ENCODE measurements around the gene SPDYE6. TPM values are rescaled to one million over a fixed set of nuclear protein-coding genes. Genes with fewer than 3 reads are reported as not detected.

Gene SPDYE6
- total RNA-seq, 4 donors from 2014 or later: not detected

DNA sequence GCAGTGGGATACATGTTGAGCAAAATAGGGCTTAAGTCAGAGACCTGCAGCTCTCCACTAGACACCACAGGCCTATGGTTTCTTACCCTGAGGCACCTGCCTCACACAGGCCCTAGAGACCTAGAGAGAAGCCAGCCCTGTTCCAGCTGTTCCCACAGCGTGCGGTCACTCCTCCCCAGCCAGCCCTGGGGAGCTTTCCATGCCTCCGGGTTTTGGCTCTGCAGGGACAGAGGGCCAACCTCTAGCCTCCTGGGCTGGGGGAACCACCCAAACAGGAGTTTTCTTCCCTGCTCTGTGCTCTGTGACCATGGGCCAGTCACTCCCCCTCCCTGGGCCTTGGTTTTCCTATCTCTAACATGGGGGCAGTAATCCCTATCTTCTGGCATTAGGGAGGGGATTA is 36.6 kb downstream of the SPDYE6 start:
- Histone ChIP-seq H3K9me3 (no peaks in the 10 kb centered on the region), H3K27ac (peak overlapping the region in 1 of 3 donors; percentile 38), H3K4me1 (peaks cover 0 to 17% of the 10 kb centered on the region in 2 donors), H3K27me3 (no peaks in the 10 kb centered on the region), H3K4me3 (replicated peaks in 1 of 3) (no peak overlapping the region), H3K36me3 (peaks cover 0 to under 1% of the 10 kb centered on the region in 2 donors)
- no peak for DNase-seq
- intact Hi-C loops (cut with DNase I): no loop called here
- TF ChIP-seq, protein P1, sequence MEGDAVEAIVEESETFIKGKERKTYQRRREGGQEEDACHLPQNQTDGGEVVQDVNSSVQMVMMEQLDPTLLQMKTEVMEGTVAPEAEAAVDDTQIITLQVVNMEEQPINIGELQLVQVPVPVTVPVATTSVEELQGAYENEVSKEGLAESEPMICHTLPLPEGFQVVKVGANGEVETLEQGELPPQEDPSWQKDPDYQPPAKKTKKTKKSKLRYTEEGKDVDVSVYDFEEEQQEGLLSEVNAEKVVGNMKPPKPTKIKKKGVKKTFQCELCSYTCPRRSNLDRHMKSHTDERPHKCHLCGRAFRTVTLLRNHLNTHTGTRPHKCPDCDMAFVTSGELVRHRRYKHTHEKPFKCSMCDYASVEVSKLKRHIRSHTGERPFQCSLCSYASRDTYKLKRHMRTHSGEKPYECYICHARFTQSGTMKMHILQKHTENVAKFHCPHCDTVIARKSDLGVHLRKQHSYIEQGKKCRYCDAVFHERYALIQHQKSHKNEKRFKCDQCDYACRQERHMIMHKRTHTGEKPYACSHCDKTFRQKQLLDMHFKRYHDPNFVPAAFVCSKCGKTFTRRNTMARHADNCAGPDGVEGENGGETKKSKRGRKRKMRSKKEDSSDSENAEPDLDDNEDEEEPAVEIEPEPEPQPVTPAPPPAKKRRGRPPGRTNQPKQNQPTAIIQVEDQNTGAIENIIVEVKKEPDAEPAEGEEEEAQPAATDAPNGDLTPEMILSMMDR (IDR thresholded peaks at IDR 0.05): no peak
- TF ChIP-seq POLR2A (IDR thresholded peaks at IDR 0.05): no peak
- 89 to 94% methylated on average over 3 of the region's 3 CpGs for WGBS, 2 donors

DNA sequence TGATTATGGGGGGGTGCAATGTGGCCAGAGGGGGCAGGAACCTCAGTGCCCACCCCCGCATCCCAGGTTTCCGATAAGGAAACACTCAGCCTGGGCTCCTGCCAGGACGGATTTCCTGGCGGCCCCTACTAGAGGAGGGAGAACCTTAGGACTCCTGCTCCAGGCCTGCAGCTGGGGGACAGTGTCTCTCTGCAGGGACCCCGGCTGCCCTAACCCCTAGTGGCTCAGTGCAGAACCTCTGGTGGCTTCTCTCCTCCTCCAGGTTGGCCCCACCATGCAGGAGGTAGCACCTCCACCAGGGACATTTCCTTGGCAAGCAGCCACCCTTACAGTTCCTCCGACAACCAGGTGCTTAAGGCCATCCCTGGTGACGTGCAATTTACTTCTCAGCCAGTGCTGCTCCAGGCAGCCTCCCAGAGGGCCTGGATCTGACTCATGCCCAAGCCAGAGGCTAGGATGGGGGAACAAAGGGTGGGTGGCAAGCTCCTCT is 37.7 kb downstream of the SPDYE6 start:
- H3K27ac ChIP-seq: peak overlapping the region; percentile 38 to 59 (median 58)
- H3K9me3 ChIP-seq: no peaks in the 10 kb centered on the region
- TF ChIP-seq, protein P1 (IDR thresholded peaks at IDR 0.05): peak in 4 of 6 experiments; percentile 15 to 48 (median 16)
- TF ChIP-seq POLR2A (IDR thresholded peaks at IDR 0.05): no peak
- WGBS, 2 donors: 50 to 53% methylated on average over 4 to 6 of the region's 7 CpGs
- H3K4me1 ChIP-seq: peaks cover 0 to 17% of the 10 kb centered on the region in 2 donors
- peak; percentile 73 to 83 for DNase-seq
- intact Hi-C loops (cut with DNase I): no loop called here
- H3K36me3 ChIP-seq: peaks cover 4 to 5% of the 10 kb centered on the region in 2 donors
- no peaks in the 10 kb centered on the region for H3K27me3 ChIP-seq
- no peak overlapping the region for H3K4me3 ChIP-seq (replicated peaks in 1 of 3)

DNA sequence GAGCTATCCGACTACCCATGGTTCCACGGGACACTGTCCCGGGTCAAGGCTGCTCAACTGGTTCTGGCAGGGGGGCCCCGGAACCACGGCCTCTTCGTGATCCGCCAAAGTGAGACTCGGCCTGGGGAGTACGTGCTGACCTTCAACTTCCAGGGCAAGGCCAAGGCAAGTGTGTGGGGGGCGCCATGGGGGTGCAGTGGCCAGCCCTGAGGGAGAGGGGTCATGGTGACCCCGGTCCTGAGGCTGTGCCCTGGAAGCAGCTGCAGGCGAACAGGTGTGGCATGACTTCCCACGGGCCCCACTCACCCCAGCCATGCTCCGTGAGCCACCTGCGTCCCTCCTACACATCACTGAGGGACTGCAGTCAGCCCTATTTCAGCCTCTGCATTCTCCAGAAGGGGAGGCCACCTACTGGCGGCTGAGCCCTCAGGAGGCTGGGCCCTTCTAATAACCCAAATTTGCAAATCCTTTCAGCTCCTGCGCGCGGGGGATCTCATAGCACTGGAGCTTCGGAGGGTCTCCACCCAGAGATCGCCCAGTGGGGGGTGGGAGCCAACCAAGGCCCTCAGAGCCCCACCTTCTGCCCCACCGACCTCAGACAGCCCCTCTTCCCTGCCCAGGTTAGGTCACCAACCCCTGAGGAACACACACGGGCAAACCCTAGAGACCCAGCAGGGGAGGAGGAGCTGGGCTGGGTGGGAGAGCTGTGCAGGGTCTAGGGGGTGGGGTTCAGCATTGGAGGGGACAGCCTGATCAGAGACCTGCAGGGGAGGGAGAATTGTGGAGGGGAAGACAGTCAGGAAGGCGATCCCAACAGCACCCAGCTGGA is 38.8 kb downstream of the SPDYE6 start:
- Histone ChIP-seq H3K4me1 (peaks cover 3 to 16% of the 10 kb centered on the region in 2 donors), H3K9me3 (no peaks in the 10 kb centered on the region), H3K36me3 (peaks cover 4 to 5% of the 10 kb centered on the region in 2 donors), H3K27ac (peak overlapping the region in 1 of 3 donors; percentile 36), H3K4me3 (replicated peaks in 1 of 3) (no peak overlapping the region), H3K27me3 (no peaks in the 10 kb centered on the region)
- DNase-seq: no peak
- TF ChIP-seq, protein P1 (IDR thresholded peaks at IDR 0.05): no peak
- TF ChIP-seq POLR2A (IDR thresholded peaks at IDR 0.05): no peak
- intact Hi-C loops (cut with DNase I): no loop called here
- 86 to 88% methylated on average over 17 to 19 of the region's 24 CpGs for WGBS, 2 donors

DNA sequence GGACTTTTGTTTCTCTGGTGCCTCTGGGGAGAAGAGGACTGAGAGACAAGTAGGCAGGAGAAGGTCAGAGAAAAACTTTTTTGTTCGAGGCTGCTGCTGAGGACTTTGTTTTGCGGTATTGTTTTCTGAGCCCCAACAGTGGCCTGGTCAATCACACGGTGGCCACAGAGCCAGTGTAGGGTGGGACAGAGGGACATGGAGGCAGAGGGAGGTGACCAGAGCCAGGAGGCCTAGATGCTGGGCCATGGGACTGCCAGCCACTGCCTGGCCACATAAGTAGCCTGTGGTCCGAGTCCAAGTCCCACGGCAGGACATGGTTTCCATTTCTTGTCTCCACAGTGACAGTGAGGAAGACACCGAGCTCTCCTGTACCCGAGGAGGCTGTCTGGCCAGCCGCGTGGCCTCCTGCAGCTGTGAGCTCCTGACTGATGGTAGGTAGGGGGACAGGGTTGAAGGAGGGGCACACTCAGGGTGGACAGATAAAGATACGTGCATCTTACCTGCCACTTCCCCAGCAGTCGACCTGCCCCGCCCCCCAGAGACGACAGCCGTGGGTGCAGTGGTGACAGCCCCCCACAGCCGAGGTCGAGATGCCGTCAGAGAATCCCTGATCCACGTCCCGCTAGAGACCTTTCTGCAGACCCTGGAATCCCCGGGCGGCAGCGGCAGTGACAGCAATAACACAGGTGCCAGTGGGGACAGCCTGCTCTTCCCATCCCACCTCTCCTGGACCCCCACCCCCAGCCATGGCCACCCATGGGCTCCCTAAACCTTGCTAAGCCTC is 42.1 kb downstream of the SPDYE6 start:
- Histone ChIP-seq H3K27ac (no peak overlapping the region), H3K4me3 (replicated peaks in 1 of 3) (no peak overlapping the region), H3K27me3 (no peaks in the 10 kb centered on the region), H3K9me3 (no peaks in the 10 kb centered on the region), H3K4me1 (peaks cover 5 to 14% of the 10 kb centered on the region in 2 donors), H3K36me3 (peaks cover 4 to 5% of the 10 kb centered on the region in 2 donors)
- DNase-seq: no peak
- WGBS, 2 donors: 90 to 91% methylated on average over 13 to 16 of the region's 22 CpGs
- no peak for TF ChIP-seq POLR2A (IDR thresholded peaks at IDR 0.05)
- TF ChIP-seq, protein P1 (IDR thresholded peaks at IDR 0.05): no peak
- intact Hi-C loops (cut with DNase I): no loop called here

All from thyroid gland (tissue), 4 donors.